ENCODE results near the gene SMAD1. TPM values are rescaled to one million over a fixed set of nuclear protein-coding genes. Genes with fewer than 3 reads are reported as not detected.
"Not testable (repeated sequence)": the region's sequence is repeated elsewhere in the genome, so short reads cannot be mapped to it uniquely, and the experiment has no call there.

The SMAD1 gene
- total and polyA plus RNA-seq, 2 donors (not counting 1 experiment from before 2014, with no cell fraction given) = 13.0 to 25.1 TPM

DNA sequence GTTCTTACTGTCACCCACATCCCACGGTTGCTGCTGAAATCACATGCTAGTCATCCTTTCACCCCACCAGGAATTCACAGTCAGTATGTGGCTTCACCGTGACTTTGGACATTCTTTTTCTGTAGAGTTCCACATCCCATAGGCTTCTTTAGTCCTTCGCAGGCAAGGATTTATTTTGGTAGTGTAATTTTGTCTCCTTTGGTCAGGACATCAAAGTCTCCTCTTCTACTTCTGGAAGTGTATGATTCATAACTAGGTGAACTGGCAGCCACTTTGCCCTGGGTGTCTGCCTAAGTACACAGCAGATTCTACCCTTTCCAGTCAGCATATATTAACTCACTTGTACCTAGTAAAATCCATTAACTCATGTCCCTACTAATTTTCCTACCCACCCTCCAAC is 99.3 kb downstream of the SMAD1 start:
- Histone ChIP-seq H2AFZ (ENCODE audit: low read length) (no peak overlapping the region), H3K36me3 (ENCODE audit: control insufficient read depth, insufficient read depth, low read length) (no peaks in the 10 kb centered on the region), H3K9ac (ENCODE audit: insufficient read depth, low read length) (no peak overlapping the region), H3K4me2 (ENCODE audit: extremely low read depth, insufficient read depth, low read length) (no peak overlapping the region), H3K27me3 (ENCODE audit: control insufficient read depth, insufficient read depth, low read length) (no peaks in the 10 kb centered on the region), H3K4me3 (replicated peaks in 1 of 4; ENCODE audit: control extremely low read depth in 1 of 4, insufficient read depth in 1 of 4, low read depth in 3 of 4, low read length in 4 of 4) (no peak overlapping the region), H3K4me1 (ENCODE audit: control insufficient read depth, extremely low read depth, insufficient read depth, low read length) (no peaks in the 10 kb centered on the region), H4K20me1 (ENCODE audit: control insufficient read depth, extremely low read depth, insufficient read depth, low read length) (no peaks in the 10 kb centered on the region), H3K79me2 (ENCODE audit: control insufficient read depth, insufficient read depth, low read length) (no peaks in the 10 kb centered on the region), H3K27ac (ENCODE audit: insufficient read depth, low read length) (no peak overlapping the region), H3K9me3 (ENCODE audit: control insufficient read depth, insufficient read depth, low read depth, low read length) (no peaks in the 10 kb centered on the region)
- no peak for TF ChIP-seq EZH2 (IDR thresholded peaks at IDR 0.05; ENCODE audit: low read length, missing control alignments)
- TF ChIP-seq, protein P1, sequence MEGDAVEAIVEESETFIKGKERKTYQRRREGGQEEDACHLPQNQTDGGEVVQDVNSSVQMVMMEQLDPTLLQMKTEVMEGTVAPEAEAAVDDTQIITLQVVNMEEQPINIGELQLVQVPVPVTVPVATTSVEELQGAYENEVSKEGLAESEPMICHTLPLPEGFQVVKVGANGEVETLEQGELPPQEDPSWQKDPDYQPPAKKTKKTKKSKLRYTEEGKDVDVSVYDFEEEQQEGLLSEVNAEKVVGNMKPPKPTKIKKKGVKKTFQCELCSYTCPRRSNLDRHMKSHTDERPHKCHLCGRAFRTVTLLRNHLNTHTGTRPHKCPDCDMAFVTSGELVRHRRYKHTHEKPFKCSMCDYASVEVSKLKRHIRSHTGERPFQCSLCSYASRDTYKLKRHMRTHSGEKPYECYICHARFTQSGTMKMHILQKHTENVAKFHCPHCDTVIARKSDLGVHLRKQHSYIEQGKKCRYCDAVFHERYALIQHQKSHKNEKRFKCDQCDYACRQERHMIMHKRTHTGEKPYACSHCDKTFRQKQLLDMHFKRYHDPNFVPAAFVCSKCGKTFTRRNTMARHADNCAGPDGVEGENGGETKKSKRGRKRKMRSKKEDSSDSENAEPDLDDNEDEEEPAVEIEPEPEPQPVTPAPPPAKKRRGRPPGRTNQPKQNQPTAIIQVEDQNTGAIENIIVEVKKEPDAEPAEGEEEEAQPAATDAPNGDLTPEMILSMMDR (conservative IDR thresholded peaks at IDR 0.05 in 1 of 2, IDR thresholded peaks at IDR 0.05 in 1 of 2; ENCODE audit: low read depth in 1 of 2, low read length in 2 of 2) = no peak
- DNase-seq (ENCODE audit: low read depth in 2 of 2) = peak in 1 of 2 donors; percentile 66

DNA sequence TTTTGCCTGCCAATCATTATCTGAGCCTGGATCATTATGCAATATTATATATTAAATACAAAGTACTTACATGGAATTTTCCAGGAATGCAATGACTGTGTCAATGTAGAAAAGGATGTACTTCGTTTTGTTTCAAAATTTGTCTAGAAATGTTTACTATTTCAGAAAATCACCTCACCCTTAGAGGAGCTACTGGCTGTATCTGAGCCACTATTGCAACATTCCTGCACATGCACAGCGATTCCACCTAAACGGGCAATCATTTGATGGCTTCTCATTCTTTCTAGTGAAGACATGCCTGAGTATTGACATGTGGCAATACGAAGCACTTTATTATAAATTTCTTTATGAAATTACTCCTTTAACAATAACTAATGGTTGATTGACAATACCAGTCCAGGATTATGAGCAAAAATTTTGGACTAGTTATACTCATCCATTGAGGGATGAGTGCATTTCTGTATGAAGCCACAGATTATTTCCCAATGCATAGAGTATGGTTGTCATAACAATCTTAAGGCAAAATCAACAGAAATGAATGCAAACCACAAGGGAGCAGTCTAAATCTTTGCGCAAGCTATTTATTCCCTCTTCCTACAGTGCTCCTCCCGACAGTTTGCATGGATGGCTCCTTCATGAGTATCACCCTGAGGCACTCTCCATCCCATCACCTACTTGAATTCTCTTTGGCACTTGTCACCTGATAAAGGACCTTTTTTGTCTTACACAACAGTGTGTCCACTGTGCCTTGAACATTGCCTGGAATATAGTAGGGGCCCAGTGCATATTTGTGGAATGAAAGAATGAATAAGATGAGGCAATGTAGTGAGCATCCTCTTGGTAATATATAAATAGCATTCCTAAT is 101.8 kb downstream of the SMAD1 start:
- H3K27ac ChIP-seq (ENCODE audit: insufficient read depth, low read length) = no peak overlapping the region
- no peak for TF ChIP-seq EZH2 (IDR thresholded peaks at IDR 0.05; ENCODE audit: low read length, missing control alignments)
- TF ChIP-seq, protein P1 (conservative IDR thresholded peaks at IDR 0.05 in 1 of 2, IDR thresholded peaks at IDR 0.05 in 1 of 2; ENCODE audit: low read depth in 1 of 2, low read length in 2 of 2) = no peak
- no peak overlapping the region for H3K4me3 ChIP-seq (replicated peaks in 1 of 4; ENCODE audit: control extremely low read depth in 1 of 4, insufficient read depth in 1 of 4, low read depth in 3 of 4, low read length in 4 of 4)
- H3K9me3 ChIP-seq (ENCODE audit: control insufficient read depth, insufficient read depth, low read depth, low read length) = no peaks in the 10 kb centered on the region
- no peak overlapping the region for H2AFZ ChIP-seq (ENCODE audit: low read length)
- no peak overlapping the region for H3K9ac ChIP-seq (ENCODE audit: insufficient read depth, low read length)
- no peak overlapping the region for H3K4me2 ChIP-seq (ENCODE audit: extremely low read depth, insufficient read depth, low read length)
- peak in 1 of 2 donors; percentile 3 for DNase-seq (ENCODE audit: low read depth in 2 of 2)
- H3K27me3 ChIP-seq (ENCODE audit: control insufficient read depth, insufficient read depth, low read length) = peaks cover 6% of the 10 kb centered on the region
- no peaks in the 10 kb centered on the region for H3K79me2 ChIP-seq (ENCODE audit: control insufficient read depth, insufficient read depth, low read length)
- H3K4me1 ChIP-seq (ENCODE audit: control insufficient read depth, extremely low read depth, insufficient read depth, low read length) = no peaks in the 10 kb centered on the region
- no peaks in the 10 kb centered on the region for H3K36me3 ChIP-seq (ENCODE audit: control insufficient read depth, insufficient read depth, low read length)
- H4K20me1 ChIP-seq (ENCODE audit: control insufficient read depth, extremely low read depth, insufficient read depth, low read length) = no peaks in the 10 kb centered on the region

DNA sequence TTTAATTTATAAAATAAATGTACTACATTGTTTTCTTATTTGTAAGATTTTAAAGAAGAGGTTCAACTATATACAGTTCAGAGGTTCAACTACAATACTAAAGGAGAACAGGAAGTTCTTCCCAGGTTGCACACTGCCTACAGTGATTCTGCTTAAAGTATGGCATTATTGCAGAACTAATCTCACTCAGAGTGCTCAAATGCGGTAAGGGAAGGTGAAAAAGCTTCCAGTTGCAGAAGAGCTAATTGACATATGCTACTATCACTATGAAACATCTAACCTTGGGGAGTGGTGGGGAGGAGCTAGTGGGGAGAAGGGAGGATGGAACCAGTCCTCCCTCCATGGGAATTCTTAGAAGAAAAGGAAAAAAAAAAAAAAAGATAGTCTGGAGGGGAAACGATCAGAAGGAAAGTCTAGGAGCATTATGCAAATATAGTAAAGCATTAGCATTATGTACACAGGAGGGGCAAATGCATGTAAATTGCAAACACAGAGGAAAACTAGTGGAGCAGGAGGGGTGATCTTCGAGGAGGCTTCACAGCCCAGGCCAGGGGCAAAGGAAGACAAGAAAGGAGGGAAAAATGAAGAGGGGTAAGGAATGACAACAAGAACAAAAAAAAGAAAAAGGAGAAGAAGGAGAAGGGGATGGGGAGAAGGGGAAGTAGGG is 105.6 kb downstream of the SMAD1 start:
- Histone ChIP-seq H3K9ac (ENCODE audit: insufficient read depth, low read length) (no peak overlapping the region), H3K4me2 (ENCODE audit: extremely low read depth, insufficient read depth, low read length) (no peak overlapping the region), H3K27me3 (ENCODE audit: control insufficient read depth, insufficient read depth, low read length) (peaks cover 7% of the 10 kb centered on the region), H3K79me2 (ENCODE audit: control insufficient read depth, insufficient read depth, low read length) (no peaks in the 10 kb centered on the region), H3K27ac (ENCODE audit: insufficient read depth, low read length) (no peak overlapping the region), H4K20me1 (ENCODE audit: control insufficient read depth, extremely low read depth, insufficient read depth, low read length) (no peaks in the 10 kb centered on the region), H3K9me3 (ENCODE audit: control insufficient read depth, insufficient read depth, low read depth, low read length) (no peaks in the 10 kb centered on the region), H2AFZ (ENCODE audit: low read length) (no peak overlapping the region), H3K4me1 (ENCODE audit: control insufficient read depth, extremely low read depth, insufficient read depth, low read length) (no peaks in the 10 kb centered on the region), H3K36me3 (ENCODE audit: control insufficient read depth, insufficient read depth, low read length) (no peaks in the 10 kb centered on the region), H3K4me3 (replicated peaks in 1 of 4; ENCODE audit: control extremely low read depth in 1 of 4, insufficient read depth in 1 of 4, low read depth in 3 of 4, low read length in 4 of 4) (no peak overlapping the region)
- DNase-seq (ENCODE audit: low read depth in 2 of 2) = no peak
- no peak for TF ChIP-seq EZH2 (IDR thresholded peaks at IDR 0.05; ENCODE audit: low read length, missing control alignments)
- TF ChIP-seq, protein P1 (conservative IDR thresholded peaks at IDR 0.05 in 1 of 2, IDR thresholded peaks at IDR 0.05 in 1 of 2; ENCODE audit: low read depth in 1 of 2, low read length in 2 of 2) = no peak

DNA sequence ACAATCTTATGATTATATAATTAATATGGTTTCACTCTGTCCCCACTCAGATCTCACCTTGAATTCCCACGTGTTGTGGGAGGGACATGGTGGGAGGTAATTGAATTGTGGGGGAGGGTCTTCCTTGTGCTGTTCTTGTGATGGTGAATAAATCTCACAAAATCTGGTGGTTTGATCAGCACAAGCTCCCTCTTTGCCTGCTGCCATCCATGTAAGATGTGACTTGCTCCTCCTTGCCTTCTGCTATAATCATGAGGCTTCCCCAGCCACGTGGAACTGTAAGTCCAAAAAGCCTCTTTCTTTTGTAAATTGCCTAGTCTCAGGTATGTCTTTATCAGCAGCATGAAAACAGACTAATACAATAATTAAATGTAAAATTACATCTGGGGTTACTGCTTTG is 107.7 kb downstream of the SMAD1 start:
- H3K9ac ChIP-seq (ENCODE audit: insufficient read depth, low read length); H3K36me3 ChIP-seq (ENCODE audit: control insufficient read depth, insufficient read depth, low read length); H3K79me2 ChIP-seq (ENCODE audit: control insufficient read depth, insufficient read depth, low read length); DNase-seq (ENCODE audit: low read depth in 2 of 2); H3K4me3 ChIP-seq (replicated peaks in 1 of 4; ENCODE audit: control extremely low read depth in 1 of 4, insufficient read depth in 1 of 4, low read depth in 3 of 4, low read length in 4 of 4); H3K9me3 ChIP-seq (ENCODE audit: control insufficient read depth, insufficient read depth, low read depth, low read length); H2AFZ ChIP-seq (ENCODE audit: low read length); H3K27me3 ChIP-seq (ENCODE audit: control insufficient read depth, insufficient read depth, low read length); H3K4me1 ChIP-seq (ENCODE audit: control insufficient read depth, extremely low read depth, insufficient read depth, low read length); H4K20me1 ChIP-seq (ENCODE audit: control insufficient read depth, extremely low read depth, insufficient read depth, low read length); H3K4me2 ChIP-seq (ENCODE audit: extremely low read depth, insufficient read depth, low read length); H3K27ac ChIP-seq (ENCODE audit: insufficient read depth, low read length): not testable (repeated sequence)
